Activated naive CD4-positive, alpha-beta T cell treated with anti-CD3 and anti-CD28 coated beads, Interleukin-2, amount 50 U/mL, for 24 hours (primary cell): Measurements from ENCODE around the gene SF3B5.
A peak's percentile ranks its signal among the peaks of the same experiment; 100 is the strongest.
"Not testable (repeated sequence)": the region's sequence is repeated elsewhere in the genome, so short reads cannot be mapped to it uniquely, and the experiment has no call there.

ENCODE experiments used
- H3K27ac Mint-ChIP-seq: one replicate; pipeline ENCODE4 v1.8.0; 2021; ENCODE audit warnings: mild to moderate bottlenecking, mixed read lengths
- H3K27me3 Mint-ChIP-seq: one replicate; pipeline ENCODE4 v1.8.0; 2021; ENCODE audit warnings: mixed read lengths
- H3K36me3 Mint-ChIP-seq: one replicate; pipeline ENCODE4 v1.8.0; 2021; ENCODE audit warnings: mixed read lengths
- H3K4me1 Mint-ChIP-seq: one replicate; pipeline ENCODE4 v1.8.0; 2021; ENCODE audit warnings: mixed read lengths
- H3K4me3 Mint-ChIP-seq: one replicate; pipeline ENCODE4 v1.8.0; 2021; ENCODE audit warnings: mild to moderate bottlenecking, mixed read lengths
- H3K9me3 Mint-ChIP-seq: one replicate; pipeline ENCODE4 v1.8.0; 2021; ENCODE audit warnings: mixed read lengths

Gene SF3B5

GRCh38 chr6:144086959-144087358, 8.4 kb downstream of the SF3B5 start:
- peak overlapping the region; percentile 59 for H3K27ac Mint-ChIP-seq
- H3K4me1 Mint-ChIP-seq = no peaks in the 10 kb centered on the region
- H3K36me3 Mint-ChIP-seq = peaks cover 3% of the 10 kb centered on the region
- H3K9me3 Mint-ChIP-seq = no peaks in the 10 kb centered on the region
- H3K4me3 Mint-ChIP-seq = no peak overlapping the region
- no peaks in the 10 kb centered on the region for H3K27me3 Mint-ChIP-seq

- no peaks in the 10 kb centered on the region for H3K4me1 Mint-ChIP-seq
Measured at GRCh38 chr6:144083172-144083571, 12.2 kb downstream of the SF3B5 start.

GRCh38 chr6:144082412-144082811, 13.0 kb downstream of the SF3B5 start:
- H3K4me3 Mint-ChIP-seq, H3K27ac Mint-ChIP-seq, H3K4me1 Mint-ChIP-seq, H3K36me3 Mint-ChIP-seq, H3K9me3 Mint-ChIP-seq, H3K27me3 Mint-ChIP-seq: not testable (repeated sequence)

More at GRCh38 chr6:144083172-144083571, 12.2 kb downstream of the SF3B5 start:
- no peaks in the 10 kb centered on the region for H3K9me3 Mint-ChIP-seq
- no peaks in the 10 kb centered on the region for H3K27me3 Mint-ChIP-seq
- H3K36me3 Mint-ChIP-seq = peaks cover 1% of the 10 kb centered on the region
- no peak overlapping the region for H3K27ac Mint-ChIP-seq
- no peak overlapping the region for H3K4me3 Mint-ChIP-seq

- H3K27ac Mint-ChIP-seq = no peak overlapping the region
- H3K27me3 Mint-ChIP-seq = no peaks in the 10 kb centered on the region
- H3K4me3 Mint-ChIP-seq = no peak overlapping the region
- no peaks in the 10 kb centered on the region for H3K36me3 Mint-ChIP-seq
- H3K4me1 Mint-ChIP-seq = no peaks in the 10 kb centered on the region
- H3K9me3 Mint-ChIP-seq = no peaks in the 10 kb centered on the region
Measured at GRCh38 chr6:144077871-144078270, 17.5 kb downstream of the SF3B5 start.

- H3K36me3 Mint-ChIP-seq = no peaks in the 10 kb centered on the region
- H3K27ac Mint-ChIP-seq = no peak overlapping the region
- H3K4me1 Mint-ChIP-seq = no peaks in the 10 kb centered on the region
- H3K9me3 Mint-ChIP-seq = no peaks in the 10 kb centered on the region
- no peak overlapping the region for H3K4me3 Mint-ChIP-seq
- H3K27me3 Mint-ChIP-seq = no peaks in the 10 kb centered on the region
Measured at GRCh38 chr6:144075875-144076274, 19.5 kb downstream of the SF3B5 start.

GRCh38 chr6:144075187-144075586, 20.2 kb downstream of the SF3B5 start:
- Mint-ChIP-seq H3K9me3 (no peaks in the 10 kb centered on the region), H3K27ac (no peak overlapping the region), H3K27me3 (no peaks in the 10 kb centered on the region), H3K4me3 (no peak overlapping the region), H3K36me3 (no peaks in the 10 kb centered on the region), H3K4me1 (no peaks in the 10 kb centered on the region)

- no peaks in the 10 kb centered on the region for H3K4me1 Mint-ChIP-seq
- no peak overlapping the region for H3K27ac Mint-ChIP-seq
- no peaks in the 10 kb centered on the region for H3K36me3 Mint-ChIP-seq
- no peaks in the 10 kb centered on the region for H3K9me3 Mint-ChIP-seq
- H3K27me3 Mint-ChIP-seq = no peaks in the 10 kb centered on the region
- no peak overlapping the region for H3K4me3 Mint-ChIP-seq
Measured at GRCh38 chr6:144073024-144073423, 22.3 kb downstream of the SF3B5 start.

GRCh38 chr6:144069506-144069905, 25.9 kb downstream of the SF3B5 start:
- no peak overlapping the region for H3K27ac Mint-ChIP-seq
- H3K4me1 Mint-ChIP-seq = peaks cover 24% of the 10 kb centered on the region
- H3K27me3 Mint-ChIP-seq = no peaks in the 10 kb centered on the region
- H3K9me3 Mint-ChIP-seq = no peaks in the 10 kb centered on the region
- no peak overlapping the region for H3K4me3 Mint-ChIP-seq
- H3K36me3 Mint-ChIP-seq = no peaks in the 10 kb centered on the region

GRCh38 chr6:144068794-144069193, 26.6 kb downstream of the SF3B5 start:
- Mint-ChIP-seq H3K27me3 (no peaks in the 10 kb centered on the region), H3K9me3 (no peaks in the 10 kb centered on the region), H3K36me3 (no peaks in the 10 kb centered on the region), H3K4me3 (no peak overlapping the region), H3K27ac (no peak overlapping the region), H3K4me1 (peaks cover 25% of the 10 kb centered on the region)

- H3K4me3 Mint-ChIP-seq = no peak overlapping the region
- H3K36me3 Mint-ChIP-seq = no peaks in the 10 kb centered on the region
- peaks cover 39% of the 10 kb centered on the region for H3K4me1 Mint-ChIP-seq
- no peak overlapping the region for H3K27ac Mint-ChIP-seq
- H3K27me3 Mint-ChIP-seq = no peaks in the 10 kb centered on the region
- H3K9me3 Mint-ChIP-seq = no peaks in the 10 kb centered on the region
Measured at GRCh38 chr6:144066741-144067484, 28.5 kb downstream of the SF3B5 start.

GRCh38 chr6:144066255-144066654, 29.1 kb downstream of the SF3B5 start:
- H3K4me1 Mint-ChIP-seq = peaks cover 39% of the 10 kb centered on the region
- H3K36me3 Mint-ChIP-seq = no peaks in the 10 kb centered on the region
- no peak overlapping the region for H3K4me3 Mint-ChIP-seq
- no peaks in the 10 kb centered on the region for H3K27me3 Mint-ChIP-seq
- no peaks in the 10 kb centered on the region for H3K9me3 Mint-ChIP-seq
- no peak overlapping the region for H3K27ac Mint-ChIP-seq

- Mint-ChIP-seq H3K36me3 (no peaks in the 10 kb centered on the region), H3K27me3 (no peaks in the 10 kb centered on the region), H3K4me3 (peak overlapping the region; percentile 84), H3K27ac (peak overlapping the region; percentile 86), H3K4me1 (peaks cover 39% of the 10 kb centered on the region), H3K9me3 (no peaks in the 10 kb centered on the region)
Measured at GRCh38 chr6:144065213-144065660, 30.1 kb downstream of the SF3B5 start.

GRCh38 chr6:144064402-144065212, 30.8 kb downstream of the SF3B5 start:
- Mint-ChIP-seq H3K27ac (peak overlapping the region; percentile 86), H3K27me3 (no peaks in the 10 kb centered on the region), H3K36me3 (no peaks in the 10 kb centered on the region), H3K4me1 (peaks cover 39% of the 10 kb centered on the region), H3K9me3 (no peaks in the 10 kb centered on the region), H3K4me3 (peak overlapping the region; percentile 84)

- Mint-ChIP-seq H3K36me3 (no peaks in the 10 kb centered on the region), H3K4me1 (peaks cover 39% of the 10 kb centered on the region), H3K4me3 (peak overlapping the region; percentile 91), H3K27ac (peak overlapping the region; percentile 37), H3K9me3 (no peaks in the 10 kb centered on the region), H3K27me3 (no peaks in the 10 kb centered on the region)
Measured at GRCh38 chr6:144063744-144064401, 31.5 kb downstream of the SF3B5 start.

GRCh38 chr6:144063246-144063743, 32.1 kb downstream of the SF3B5 start:
- Mint-ChIP-seq H3K4me1 (peaks cover 39% of the 10 kb centered on the region), H3K27ac (peak overlapping the region; percentile 37), H3K9me3 (no peaks in the 10 kb centered on the region), H3K27me3 (no peaks in the 10 kb centered on the region), H3K36me3 (no peaks in the 10 kb centered on the region), H3K4me3 (peak overlapping the region; percentile 91)
